Erythroblast (primary cell): Measurements from ENCODE around the gene LRP2.

Experiments used
- DNase-seq, 2 experiments: peaks; one replicate each; lab custom pipeline; 2025; lab: John Stamatoyannopoulos, UW
- GATA1 ChIP-seq: IDR thresholded peaks from 2 replicates; pipeline ENCODE4 v1.6.1; 2011; ENCODE audit warnings: low read depth, mild to moderate bottlenecking, control low read depth, low read length, moderate library complexity
- POLR2A ChIP-seq: IDR thresholded peaks from 2 replicates; pipeline ENCODE4 v1.6.1; 2011; ENCODE audit warnings: mild to moderate bottlenecking, low read length

LRP2 gene

DNA sequence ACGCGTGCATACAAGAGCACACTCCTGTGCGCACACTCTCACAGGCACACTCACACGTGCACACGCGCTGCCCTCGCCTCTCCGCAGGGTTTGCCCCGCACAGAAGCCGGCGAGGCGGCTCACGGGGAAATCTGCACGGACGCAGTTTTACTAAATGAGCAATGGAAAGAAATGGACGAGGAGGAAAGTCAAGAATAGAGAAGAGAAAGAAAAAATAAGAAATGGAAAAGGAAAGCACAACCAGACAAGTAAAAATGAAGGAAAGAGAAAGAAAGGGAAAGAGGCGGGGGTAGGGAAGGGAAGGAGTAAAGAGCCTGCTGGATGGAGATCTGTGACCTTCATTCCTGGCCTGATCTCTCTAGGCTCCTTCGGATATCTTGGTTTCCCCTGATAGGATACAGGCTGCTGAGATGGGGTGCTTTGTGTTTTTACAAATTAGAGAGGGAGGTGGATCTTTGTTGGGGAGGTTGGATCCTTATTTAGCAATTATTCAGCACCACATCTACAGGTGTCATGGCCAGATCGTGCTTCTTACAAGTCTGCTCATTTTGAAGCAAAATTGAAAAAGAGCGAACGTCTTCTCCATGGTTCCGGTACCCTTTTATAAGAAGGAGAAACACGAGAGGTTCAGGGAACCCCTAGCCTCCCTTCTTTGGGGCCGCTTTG lies 693 bp upstream of the LRP2 start:
- no peak for DNase-seq
- TF ChIP-seq POLR2A (no peak), GATA1 (no peak)

DNA sequence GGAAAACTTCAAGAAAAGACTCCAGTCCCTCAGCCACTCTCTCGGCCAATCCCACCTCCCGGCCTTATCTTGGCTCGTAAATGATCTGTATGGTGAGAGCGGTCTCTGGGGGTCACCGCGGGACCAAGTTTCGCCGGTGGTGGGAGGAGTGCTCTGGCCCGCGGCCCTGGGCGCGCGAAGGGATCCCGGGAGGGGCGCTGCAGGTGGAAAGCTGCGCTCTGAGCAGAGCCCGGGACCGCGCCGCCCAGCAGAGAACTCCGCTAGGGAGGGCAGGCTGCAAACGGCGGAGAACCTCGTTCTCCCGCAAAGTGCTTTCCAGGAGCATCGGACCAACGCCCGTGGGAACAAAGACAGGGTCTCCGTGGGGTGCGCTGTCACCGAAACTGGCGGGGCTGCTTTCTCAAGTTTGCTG lies 622 bp downstream of the LRP2 start:
- DNase-seq: peak; percentile 11 to 21
- TF ChIP-seq POLR2A (no peak), GATA1 (no peak)

DNA sequence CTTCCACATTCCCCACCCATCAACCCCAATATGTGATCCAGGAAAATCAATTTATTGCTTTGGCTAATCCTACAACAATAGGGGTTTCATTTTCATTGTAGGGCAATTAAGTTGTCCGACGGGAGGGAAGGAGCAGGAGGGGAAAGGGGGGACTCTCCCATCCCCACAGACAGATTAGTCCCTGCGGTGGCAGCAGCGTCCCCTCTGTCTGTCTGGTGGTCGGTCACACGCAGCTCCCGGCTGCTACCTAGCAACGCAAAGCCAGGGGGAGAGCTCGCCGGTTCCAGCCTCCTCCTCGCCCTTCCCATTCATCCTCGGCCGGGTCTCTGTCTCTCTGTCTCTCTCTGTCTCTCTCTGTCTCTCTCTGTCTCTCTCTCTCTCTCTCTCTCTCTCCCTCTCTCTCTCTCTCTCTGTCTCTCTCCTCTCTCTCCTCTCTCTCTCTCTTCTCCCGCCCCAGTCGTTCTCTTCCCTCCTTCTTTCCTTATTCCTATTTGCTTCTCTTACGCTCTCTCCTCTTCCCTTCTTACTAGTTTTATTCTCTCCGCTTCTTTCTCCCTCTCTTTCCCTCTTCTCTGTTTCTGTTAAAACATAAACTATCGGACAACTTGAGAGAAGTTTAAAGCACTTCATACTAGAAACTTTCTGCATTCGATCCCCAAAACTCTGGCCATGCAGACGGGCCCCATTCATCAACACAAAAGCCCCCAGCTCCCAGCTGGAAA lies 1.2 kb downstream of the LRP2 start:
- DNase-seq: no peak
- no peak for TF ChIP-seq POLR2A

DNA sequence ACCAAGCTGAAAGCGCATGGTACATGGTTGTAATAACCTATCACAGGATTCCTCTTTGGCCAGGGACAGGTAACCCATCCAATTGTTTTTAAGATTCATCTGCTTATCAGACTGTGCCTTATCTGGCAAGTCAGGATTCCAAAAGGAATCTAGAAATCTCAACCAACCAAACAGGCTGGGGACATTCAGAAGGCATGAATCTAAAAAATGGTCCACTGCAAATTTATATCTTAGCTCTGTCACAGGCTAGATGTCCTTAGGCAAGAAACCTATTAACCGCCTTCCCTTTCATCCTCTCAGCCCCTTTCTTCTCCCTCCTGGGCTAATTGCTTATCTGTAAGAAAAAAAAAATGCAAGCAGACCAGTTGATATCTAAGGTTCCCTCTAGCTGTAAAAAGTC lies 4.3 kb downstream of the LRP2 start:
- no peak for TF ChIP-seq GATA1
- no peak for TF ChIP-seq POLR2A
- no peak for DNase-seq

DNA sequence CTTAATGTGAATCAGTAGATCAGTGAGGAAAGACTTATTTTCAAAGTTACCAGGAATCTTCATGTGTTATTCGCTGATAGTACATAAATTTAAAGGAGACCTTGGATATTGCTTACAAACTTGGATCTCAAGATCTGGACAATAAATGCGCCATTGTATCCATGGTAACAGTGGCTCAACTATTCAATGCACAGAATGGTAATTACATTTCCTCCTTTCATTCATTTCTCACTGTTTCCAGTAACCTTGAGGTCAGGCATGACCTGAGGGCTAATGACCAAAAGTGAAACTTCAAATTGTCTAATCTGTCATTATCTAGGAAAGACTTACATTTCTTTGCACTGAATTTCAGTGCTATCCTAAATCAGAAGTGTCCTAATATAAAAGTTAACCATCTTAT lies 8.1 kb downstream of the LRP2 start:
- no peak for DNase-seq

DNA sequence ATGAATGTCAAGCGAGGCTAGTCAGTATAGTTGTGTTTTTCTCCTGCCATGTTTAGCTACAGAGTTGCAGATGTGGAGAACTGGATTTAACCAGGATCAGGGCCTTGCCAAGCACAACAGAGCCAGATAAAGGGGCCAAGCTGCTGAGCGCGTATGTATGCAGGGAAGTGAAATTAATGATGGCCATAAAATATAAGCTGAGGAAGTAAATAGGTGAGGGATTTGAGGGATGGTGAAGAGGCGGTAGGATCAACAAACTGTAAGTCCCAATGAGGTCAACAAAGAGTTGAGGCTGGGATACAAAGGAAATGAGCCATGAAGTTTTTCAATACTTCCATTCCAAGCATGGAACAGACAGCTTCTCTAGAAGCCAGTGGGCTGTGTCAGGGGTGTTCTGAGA lies 10.6 kb downstream of the LRP2 start:
- no peak for DNase-seq
- TF ChIP-seq POLR2A: no peak
- TF ChIP-seq GATA1: no peak

More for the DNA sequence above, 8.1 kb downstream of the LRP2 start:
- TF ChIP-seq POLR2A (no peak), GATA1 (no peak)

DNA sequence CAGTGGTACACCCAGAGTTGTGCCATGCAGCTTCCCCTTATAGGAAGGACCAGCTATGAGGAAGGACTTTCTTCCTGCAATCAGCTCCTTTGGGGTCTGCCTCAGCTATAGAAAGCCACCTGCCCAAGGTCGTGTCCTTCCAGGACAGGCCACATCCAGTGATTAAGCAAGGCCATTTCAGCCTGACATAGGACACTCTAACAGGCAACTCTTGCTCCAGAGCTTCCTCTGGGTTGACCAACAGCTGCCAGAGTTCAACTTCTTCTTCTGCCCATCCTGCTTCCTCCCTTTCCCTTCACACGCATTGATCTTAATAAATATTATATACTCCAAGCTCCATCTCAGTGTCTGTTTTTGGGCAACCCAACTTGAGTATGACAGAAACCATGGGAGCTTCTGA lies 12.8 kb downstream of the LRP2 start:
- no peak for TF ChIP-seq POLR2A
- no peak for TF ChIP-seq GATA1
- DNase-seq: no peak

DNA sequence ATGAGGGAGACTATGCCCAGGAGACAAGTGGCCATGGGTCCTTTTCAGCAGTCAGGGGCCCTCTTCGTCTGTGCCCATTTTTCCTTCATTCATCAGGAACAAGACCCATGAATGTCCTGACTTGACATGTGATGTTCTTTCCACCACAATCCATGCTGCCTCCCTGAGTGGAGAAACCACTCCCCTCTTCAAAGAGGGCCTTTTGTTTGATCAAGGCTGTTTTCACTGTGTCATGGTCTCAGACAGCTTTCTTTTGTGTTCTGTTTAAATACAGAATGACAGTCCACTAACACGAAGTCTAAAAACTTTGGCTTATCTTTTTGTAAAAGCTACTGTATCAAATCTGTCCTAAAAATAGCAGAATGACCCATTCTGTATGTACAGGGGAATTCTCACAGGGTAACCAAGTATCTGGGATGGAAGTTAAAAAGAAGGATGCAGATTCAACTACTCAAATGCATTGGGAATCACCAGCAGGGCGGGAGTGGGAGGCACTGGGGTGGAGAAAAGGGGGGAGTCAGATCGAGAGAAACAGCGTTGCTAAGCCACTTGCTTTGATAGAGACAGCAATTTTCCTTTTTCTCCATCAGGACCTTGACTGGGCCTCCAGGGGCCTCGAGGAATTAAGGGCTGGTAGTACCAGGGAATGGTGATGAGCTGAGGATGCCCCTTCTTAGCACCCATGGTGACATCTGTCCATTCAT lies 13.9 kb downstream of the LRP2 start:
- no peak for DNase-seq
- no peak for TF ChIP-seq GATA1
- TF ChIP-seq POLR2A: no peak

DNA sequence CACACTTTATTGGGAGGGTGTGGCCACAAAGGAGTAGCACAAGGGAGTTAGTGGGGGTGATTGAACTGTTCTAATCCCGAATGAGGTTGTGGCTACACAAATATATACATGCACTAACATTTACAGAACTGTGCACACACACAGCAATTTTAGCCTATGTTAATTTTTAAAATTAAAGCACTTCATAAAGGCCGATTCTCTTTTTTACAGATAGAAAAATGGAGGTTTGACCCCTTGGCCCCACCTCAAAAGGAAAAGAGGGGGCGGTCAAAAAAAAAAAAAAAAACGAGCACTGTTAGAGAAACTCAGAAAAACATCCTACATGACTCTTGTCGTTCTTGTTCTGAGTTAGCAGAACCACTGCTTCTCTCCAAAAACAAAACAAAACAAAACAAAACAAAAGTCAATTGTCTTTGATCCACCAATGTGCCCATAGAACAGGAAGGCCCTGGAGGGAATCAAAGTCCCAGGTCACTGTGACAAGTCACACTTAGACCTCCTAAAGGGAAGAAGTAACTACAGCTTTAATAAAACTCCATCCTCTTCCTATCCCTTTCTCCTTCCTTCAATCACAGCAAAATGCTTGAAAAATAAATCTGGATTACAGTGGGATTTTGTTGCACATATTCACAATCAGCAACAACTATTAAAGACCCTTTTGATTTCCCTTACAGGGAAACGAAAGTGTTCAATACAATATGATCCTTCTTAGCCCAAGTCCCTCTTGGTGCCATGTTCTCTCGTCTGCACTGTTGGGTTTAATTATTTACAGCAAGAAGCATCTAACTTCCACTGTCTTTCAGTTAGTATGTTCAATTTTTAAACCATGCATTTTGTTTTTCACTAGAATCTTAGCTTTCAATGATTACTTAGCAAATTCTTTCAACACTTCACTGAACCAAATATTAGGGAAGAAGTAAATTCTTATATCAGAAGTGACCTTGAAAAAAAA lies 16.6 kb downstream of the LRP2 start:
- TF ChIP-seq GATA1 (no peak), POLR2A (no peak)
- no peak for DNase-seq

DNA sequence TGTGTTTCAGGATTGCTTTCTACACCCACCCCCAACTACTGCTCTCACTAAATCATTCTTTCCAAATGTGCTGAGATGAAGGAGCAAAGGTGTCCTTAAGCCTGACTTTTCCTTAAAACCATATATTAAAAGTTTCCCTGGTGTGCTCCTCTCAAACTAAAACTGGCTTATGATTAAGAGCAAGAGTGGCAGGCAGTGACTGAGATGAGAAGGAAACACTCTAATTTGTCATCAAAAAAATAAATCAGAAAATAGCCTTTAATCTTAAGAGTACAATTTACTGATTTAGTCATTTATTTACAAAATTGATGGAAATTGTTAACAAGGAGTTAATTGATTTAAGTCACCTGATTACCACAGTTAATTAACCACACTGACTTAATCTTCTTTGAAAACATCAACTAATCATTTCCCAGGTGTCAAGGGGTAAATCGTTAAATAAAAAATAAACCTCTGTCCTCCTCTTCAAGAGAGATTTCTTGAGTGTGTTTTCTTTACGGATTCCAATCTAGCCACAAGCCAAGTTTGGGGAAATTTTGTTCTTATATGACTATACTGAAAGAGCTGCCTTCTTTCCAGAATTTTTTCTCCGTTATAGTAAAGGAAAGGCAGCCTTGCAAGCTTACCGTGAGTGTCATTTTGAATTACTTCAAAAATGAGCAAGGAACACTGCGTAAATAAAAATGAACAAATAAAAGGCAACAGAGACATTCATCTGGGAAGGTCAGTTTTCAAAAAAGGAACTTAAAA lies 17.4 kb downstream of the LRP2 start:
- no peak for TF ChIP-seq GATA1
- no peak for TF ChIP-seq POLR2A
- no peak for DNase-seq

DNA sequence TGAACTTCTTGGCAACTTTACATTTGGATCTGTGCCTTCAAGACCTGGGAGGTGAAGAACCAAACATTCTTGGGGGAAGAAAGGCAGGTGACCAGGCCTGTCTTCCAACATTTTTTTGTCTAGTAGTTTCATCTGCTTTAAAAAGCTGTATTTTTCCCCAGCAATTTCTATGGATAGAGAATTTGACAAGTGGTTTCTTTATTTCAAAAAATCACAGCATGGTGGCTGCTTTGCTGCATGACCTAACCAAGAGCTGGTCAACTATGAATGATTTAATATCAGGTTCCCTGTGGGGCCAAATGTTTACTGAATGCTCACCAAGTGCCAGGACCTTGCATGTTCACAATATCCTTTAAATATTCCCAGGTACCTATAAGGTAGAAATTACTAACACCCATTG lies 19.1 kb downstream of the LRP2 start:
- DNase-seq: no peak
- TF ChIP-seq GATA1 (no peak), POLR2A (no peak)

DNA sequence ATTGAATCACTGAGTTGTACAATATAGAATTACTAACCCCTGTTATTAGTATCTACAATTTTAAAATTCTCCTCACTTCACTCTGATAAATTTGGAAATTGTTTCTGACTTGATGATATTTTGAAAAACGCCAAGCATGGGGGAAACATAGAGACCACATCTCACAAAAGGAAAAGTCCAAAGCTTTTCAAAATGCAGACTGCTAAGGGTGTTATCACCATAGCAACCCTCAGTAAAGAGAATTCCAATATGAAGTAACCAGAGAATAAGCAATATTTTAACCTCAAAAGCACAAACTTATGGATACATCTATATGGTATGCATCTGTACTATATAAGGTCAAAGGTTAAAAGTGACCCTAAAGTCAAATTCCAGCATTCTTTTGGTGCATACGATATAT lies 22.7 kb downstream of the LRP2 start:
- TF ChIP-seq GATA1 (no peak), POLR2A (no peak)
- no peak for DNase-seq

DNA sequence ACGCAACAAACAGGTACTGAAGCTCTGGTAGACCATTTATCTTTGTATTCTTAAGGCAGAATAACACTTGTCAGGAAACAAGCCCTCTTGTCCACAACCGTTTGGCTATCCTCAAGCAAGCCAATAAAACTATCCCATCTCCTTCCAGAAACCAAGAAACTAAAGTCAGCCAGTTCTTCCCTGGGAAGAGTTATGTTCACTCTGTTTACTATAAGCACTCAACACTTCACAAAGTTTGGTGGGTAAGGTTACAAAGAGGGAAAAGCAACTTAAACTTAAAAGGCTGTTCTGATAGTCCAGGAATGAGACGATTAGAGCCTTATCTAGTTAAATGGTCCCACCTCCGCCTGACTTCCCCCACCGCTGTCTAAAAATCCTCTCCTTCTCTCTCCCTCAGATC lies 25.6 kb downstream of the LRP2 start:
- DNase-seq: no peak
- no peak for TF ChIP-seq GATA1
- TF ChIP-seq POLR2A: no peak
